PC-9 (cell line): ENCODE results near the gene CBX4. TPM values are rescaled to one million over a fixed set of nuclear protein-coding genes. Genes with fewer than 3 reads are reported as not detected.

Source experiments
- BruUV-seq: library from RNA; stranded (reverse); fragments of 400-500 nt; replicated peaks from 2 replicates; lab custom pipeline; 2021; lab: Mats Ljungman, UMichigan
- CTCF ChIA-PET: fragments of 300-600 bp; sonication (Branson Sonifier 250); formaldehyde crosslinking; loops from one replicate; lab custom pipeline; 2022; ENCODE audit warnings: antibody characterized with exemption; lab: Charles Lee
- POLR2A ChIA-PET: fragments of 300-600 bp; sonication (Branson Sonifier 250); formaldehyde crosslinking; loops from one replicate; lab custom pipeline; 2022; ENCODE audit warnings: antibody characterized with exemption; ENCODE audit not compliant: unreplicated experiment; lab: Charles Lee
- DNase-seq, 2 experiments: peaks; one replicate each; pipeline versions ENCODE4 v3.0.0 to v3.0.0-alpha.2; 2015 to 2022; ENCODE audit warnings: mixed read lengths in 1 of 2
- H2AFZ ChIP-seq: fragments of 200-600 bp; sonication (generic); 2 replicates; pipeline ENCODE4 v1.8.1; 2017; ENCODE audit warnings: antibody characterized with exemption
- H3F3A ChIP-seq: fragments of 200-600 bp; sonication (generic); 2 replicates; pipeline ENCODE4 v1.8.1; 2017; ENCODE audit warnings: antibody characterized with exemption, mild to moderate bottlenecking, low read depth; ENCODE audit not compliant: insufficient read depth
- H3K27ac ChIP-seq: fragments of 200-600 bp; sonication (generic); 2 replicates; pipeline ENCODE4 v1.6.1; 2016; ENCODE audit warnings: mixed run types
- H3K27me3 ChIP-seq: fragments of 200-600 bp; sonication (generic); 2 replicates; pipeline ENCODE4 v1.6.1; 2016; ENCODE audit warnings: low read depth, mixed run types; ENCODE audit not compliant: insufficient read depth
- H3K36me3 ChIP-seq: fragments of 200-600 bp; sonication (generic); 2 replicates; pipeline ENCODE4 v1.6.1; 2016; ENCODE audit warnings: low read depth, mixed run types
- H3K4me1 ChIP-seq: fragments of 200-600 bp; sonication (generic); replicated peaks from 2 replicates; pipeline ENCODE4 v1.6.1; 2016; ENCODE audit warnings: mixed run types; ENCODE audit not compliant: insufficient read depth
- H3K4me2 ChIP-seq: fragments of 200-600 bp; sonication (generic); 2 replicates; pipeline ENCODE4 v1.6.1; 2017; ENCODE audit warnings: mixed run types
- H3K4me3 ChIP-seq: fragments of 200-600 bp; sonication (generic); 2 replicates; pipeline ENCODE4 v1.6.1; 2016; ENCODE audit warnings: mixed run types
- H3K79me2 ChIP-seq: fragments of 200-600 bp; sonication (generic); 2 replicates; pipeline ENCODE4 v1.6.1; 2017; ENCODE audit warnings: low read depth, mixed run types
- H3K9me2 ChIP-seq: fragments of 200-600 bp; sonication (generic); 2 replicates; pipeline ENCODE4 v1.8.1; 2017; ENCODE audit warnings: mild to moderate bottlenecking; ENCODE audit not compliant: insufficient read depth
- H3K9me3 ChIP-seq: fragments of 200-600 bp; sonication (generic); 2 replicates; pipeline ENCODE4 v1.8.1; 2016; ENCODE audit warnings: low read depth; ENCODE audit not compliant: insufficient read depth
- H4K20me1 ChIP-seq: fragments of 200-600 bp; sonication (generic); 2 replicates; pipeline ENCODE4 v1.8.1; 2017; ENCODE audit not compliant: insufficient read depth
- CTCF ChIP-seq: fragments of 200-600 bp; sonication (generic); conservative IDR thresholded peaks from 2 replicates; pipeline ENCODE4 v1.6.1; 2017; ENCODE audit warnings: mixed run types, antibody characterized with exemption, mild to moderate bottlenecking, moderate library complexity
- EZH2 ChIP-seq: fragments of 200-600 bp; sonication (generic); IDR thresholded peaks from 2 replicates; pipeline ENCODE4 v1.8.0; 2017; ENCODE audit warnings: antibody characterized with exemption, low read depth
- intact Hi-C: fragments of 100-400 bp; cut with micrococcal nuclease; formaldehyde crosslinking; loops from one replicate; pipeline ENCODE4 v1.10.0; 2022; ENCODE audit not compliant: unreplicated experiment
- total RNA-seq: library from RNA; stranded (reverse); gene quantifications from 2 replicates; pipeline ENCODE4 v1.2.3, GENCODE V29; 2021

CBX4 gene
- total RNA-seq, 1 experiment from 2014 or later: 32.0 TPM

- no peak for TF ChIP-seq CTCF
- TF ChIP-seq EZH2: no peak
- CTCF ChIA-PET: no interaction called here
- no peaks in the 10 kb centered on the region for H3K36me3 ChIP-seq
- H3K27ac ChIP-seq: no peak overlapping the region
- no peaks in the 10 kb centered on the region for H3K9me3 ChIP-seq
- peak in 1 of 2 experiments; percentile 75 for DNase-seq
- no TSS peak for BruUV-seq
- 0 out of 2 replicates have a peak overlapping the region, but pooled peaks have one; percentile 16 for H2AFZ ChIP-seq
- peak overlapping the region; percentile 49 for H3K4me3 ChIP-seq
- no peaks in the 10 kb centered on the region for H3K9me2 ChIP-seq
- no peaks in the 10 kb centered on the region for H4K20me1 ChIP-seq
- no peaks in the 10 kb centered on the region for H3K27me3 ChIP-seq
- H3K4me1 ChIP-seq: peaks cover 29% of the 10 kb centered on the region; the same call in 1 of the 2 replicates
- peaks cover 17% of the 10 kb centered on the region; the same call in 1 of the 2 replicates for H3F3A ChIP-seq
- POLR2A ChIA-PET: no interaction called here
- intact Hi-C loops: no loop called here
- no peaks in the 10 kb centered on the region for H3K79me2 ChIP-seq
- peak overlapping the region; percentile 69 for H3K4me2 ChIP-seq
Measured at GRCh38 chr17:79814974-79815835, 24.0 kb downstream of the CBX4 start.

- peaks cover 33% of the 10 kb centered on the region; the same call in 1 of the 2 replicates for H3K4me1 ChIP-seq
- no peaks in the 10 kb centered on the region for H3K36me3 ChIP-seq
- H3K4me3 ChIP-seq: peak overlapping the region; percentile 49
- H3K79me2 ChIP-seq: no peaks in the 10 kb centered on the region
- peak overlapping the region; percentile 69 for H3K4me2 ChIP-seq
- CTCF ChIA-PET: no interaction called here
- intact Hi-C loops: no loop called here
- no peaks in the 10 kb centered on the region for H3K9me3 ChIP-seq
- H3K27ac ChIP-seq: no peak overlapping the region
- H3K9me2 ChIP-seq: no peaks in the 10 kb centered on the region
- H2AFZ ChIP-seq: 0 out of 2 replicates have a peak overlapping the region, but pooled peaks have one; percentile 16
- H3K27me3 ChIP-seq: no peaks in the 10 kb centered on the region
- peaks cover 17% of the 10 kb centered on the region; the same call in 1 of the 2 replicates for H3F3A ChIP-seq
- POLR2A ChIA-PET: interaction anchor here (0.6 kb wide), 2 partner anchors 18 to 250 kb away, joined by 3 to 21 read pairs; partner anchors contain the start of gene CBX8
- no peak for TF ChIP-seq EZH2
- H4K20me1 ChIP-seq: no peaks in the 10 kb centered on the region
- DNase-seq: no peak
- TSS peak; percentile 61 for BruUV-seq
Measured at GRCh38 chr17:79814127-79814973, 24.9 kb downstream of the CBX4 start.

- Histone ChIP-seq H3K79me2 (no peaks in the 10 kb centered on the region), H3K9me2 (no peaks in the 10 kb centered on the region), H3K4me3 (no peak overlapping the region; the same call in 1 of the 2 replicates), H3K27me3 (no peaks in the 10 kb centered on the region), H4K20me1 (no peaks in the 10 kb centered on the region), H3F3A (peaks cover 17% of the 10 kb centered on the region; the same call in 1 of the 2 replicates), H3K27ac (no peak overlapping the region), H3K36me3 (no peaks in the 10 kb centered on the region), H3K9me3 (no peaks in the 10 kb centered on the region), H2AFZ (no peak overlapping the region), H3K4me2 (peak overlapping the region; percentile 74; the same call in 1 of the 2 replicates), H3K4me1 (peaks cover 39% of the 10 kb centered on the region; the same call in 1 of the 2 replicates)
- no TSS peak for BruUV-seq
- intact Hi-C loops: no loop called here
- TF ChIP-seq CTCF (no peak), EZH2 (no peak)
- DNase-seq: no peak
- CTCF ChIA-PET: no interaction called here
- POLR2A ChIA-PET: interaction anchor here (0.6 kb wide), 1 partner anchor 17 kb away, joined by 21 read pairs; the partner anchor contains the start of gene CBX8
Measured at GRCh38 chr17:79813297-79814126, 25.7 kb downstream of the CBX4 start.
